ENCODE measurements around the gene TTC38.

Gene TTC38

GRCh38 chr22:46336119-46337078 is 68.6 kb downstream of the TTC38 start:
- DNase-seq (ENCODE audit: low read depth), result peak; percentile 15
- peak overlapping the region; percentile 88 for H3K4me3 ChIP-seq (replicated peaks; ENCODE audit: low read depth, low read length)
- no peak for TF ChIP-seq CTCF (IDR thresholded peaks at IDR 0.05; ENCODE audit: low read length, missing control alignments)

- no peak for DNase-seq (ENCODE audit: low read depth)
- H3K4me3 ChIP-seq (replicated peaks; ENCODE audit: low read depth, low read length), result no peak overlapping the region
- no peak for TF ChIP-seq CTCF (IDR thresholded peaks at IDR 0.05; ENCODE audit: low read length, missing control alignments)
Observed at GRCh38 chr22:46337870-46338269, 70.1 kb downstream of the TTC38 start.

GRCh38 chr22:46338636-46339035 is 70.8 kb downstream of the TTC38 start:
- H3K4me3 ChIP-seq (replicated peaks; ENCODE audit: low read depth, low read length), result no peak overlapping the region
- TF ChIP-seq CTCF (IDR thresholded peaks at IDR 0.05; ENCODE audit: low read length, missing control alignments), result no peak
- DNase-seq (ENCODE audit: low read depth), result no peak

- H3K4me3 ChIP-seq (replicated peaks; ENCODE audit: low read depth, low read length), result no peak overlapping the region
- DNase-seq (ENCODE audit: low read depth), result no peak
- TF ChIP-seq CTCF (IDR thresholded peaks at IDR 0.05; ENCODE audit: low read length, missing control alignments), result no peak
Observed at GRCh38 chr22:46339956-46340355, 72.1 kb downstream of the TTC38 start.

- TF ChIP-seq CTCF (IDR thresholded peaks at IDR 0.05; ENCODE audit: low read length, missing control alignments), result no peak
- no peak for DNase-seq (ENCODE audit: low read depth)
- no peak overlapping the region for H3K4me3 ChIP-seq (replicated peaks; ENCODE audit: low read depth, low read length)
Observed at GRCh38 chr22:46340676-46341075, 72.9 kb downstream of the TTC38 start.
